ENCODE results near the gene RASA2.
A peak's percentile ranks its signal among the peaks of the same experiment; 100 is the strongest.
"Not testable (repeated sequence)": the region's sequence is repeated elsewhere in the genome, so short reads cannot be mapped to it uniquely, and the experiment has no call there.

Gene RASA2

DNA sequence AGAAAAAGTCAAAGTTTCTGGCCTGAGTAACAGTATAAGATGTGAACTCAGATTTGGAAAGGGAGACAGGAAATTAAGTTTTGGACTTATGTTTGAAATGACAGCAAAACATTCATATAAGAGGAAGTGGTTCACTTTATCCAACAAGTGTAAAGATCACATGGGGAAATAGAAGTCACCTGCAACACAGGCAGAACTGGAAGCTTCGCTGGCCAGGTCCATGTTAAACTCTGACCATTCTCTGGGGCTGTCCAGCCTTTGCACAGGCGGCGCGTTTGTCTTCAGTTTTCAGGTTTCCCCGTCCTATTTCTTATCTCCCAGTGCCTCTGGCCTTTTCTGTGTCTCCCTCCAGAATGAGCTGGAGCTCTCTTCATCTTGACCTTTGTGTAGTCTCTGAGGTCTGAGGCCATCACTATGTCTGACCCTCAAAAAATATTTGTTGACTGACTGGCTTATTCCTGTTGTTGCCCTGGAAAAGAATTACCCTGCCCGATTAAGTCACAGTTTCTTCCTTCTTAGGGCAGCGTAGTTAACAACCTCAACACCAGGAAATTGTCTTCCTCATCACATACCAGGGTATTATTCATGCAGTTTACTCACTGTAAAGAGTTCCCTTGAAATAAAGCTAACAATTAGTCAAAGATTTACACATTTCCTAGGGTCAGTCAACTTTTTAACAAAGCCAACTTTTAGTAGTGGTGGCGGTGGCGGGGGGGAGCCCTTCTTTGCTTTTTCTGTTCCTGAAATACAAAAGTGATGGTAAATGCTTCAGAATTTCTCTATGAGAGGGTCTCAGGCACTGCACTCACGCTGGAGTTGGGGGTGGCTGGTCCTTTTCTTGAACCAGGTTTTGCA lies 959 bp upstream of the RASA2 start:
- peak in 3 of 42 donors; percentile 4 to 32 (median 25) for DNase-seq
- intact Hi-C loops (cut with DNase I): loop anchor here (2.0 to 10.0 kb wide), 2 partner anchors 25 to 249 kb away; partner anchors contain the start of gene RNF7

DNA sequence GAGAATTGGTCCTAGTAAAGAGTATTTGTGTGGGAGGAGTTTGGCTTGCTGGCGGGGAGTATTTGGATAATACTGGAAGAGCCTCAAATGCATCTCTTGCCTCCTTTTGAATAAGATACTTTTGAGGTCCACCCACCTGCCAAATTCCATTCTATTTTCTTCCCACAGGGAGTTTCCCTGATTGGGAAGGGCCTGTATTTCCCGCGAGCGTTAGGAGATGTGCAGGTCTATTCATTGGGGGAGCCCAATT lies 406 bp upstream of the RASA2 start:
- DNase-seq: peak in 2 of 42 donors; percentile 62 to 77
- intact Hi-C loops (cut with DNase I): loop anchor here (2.0 to 10.0 kb wide), 2 partner anchors 26 to 248 kb away; partner anchors contain the start of gene RNF7

DNA sequence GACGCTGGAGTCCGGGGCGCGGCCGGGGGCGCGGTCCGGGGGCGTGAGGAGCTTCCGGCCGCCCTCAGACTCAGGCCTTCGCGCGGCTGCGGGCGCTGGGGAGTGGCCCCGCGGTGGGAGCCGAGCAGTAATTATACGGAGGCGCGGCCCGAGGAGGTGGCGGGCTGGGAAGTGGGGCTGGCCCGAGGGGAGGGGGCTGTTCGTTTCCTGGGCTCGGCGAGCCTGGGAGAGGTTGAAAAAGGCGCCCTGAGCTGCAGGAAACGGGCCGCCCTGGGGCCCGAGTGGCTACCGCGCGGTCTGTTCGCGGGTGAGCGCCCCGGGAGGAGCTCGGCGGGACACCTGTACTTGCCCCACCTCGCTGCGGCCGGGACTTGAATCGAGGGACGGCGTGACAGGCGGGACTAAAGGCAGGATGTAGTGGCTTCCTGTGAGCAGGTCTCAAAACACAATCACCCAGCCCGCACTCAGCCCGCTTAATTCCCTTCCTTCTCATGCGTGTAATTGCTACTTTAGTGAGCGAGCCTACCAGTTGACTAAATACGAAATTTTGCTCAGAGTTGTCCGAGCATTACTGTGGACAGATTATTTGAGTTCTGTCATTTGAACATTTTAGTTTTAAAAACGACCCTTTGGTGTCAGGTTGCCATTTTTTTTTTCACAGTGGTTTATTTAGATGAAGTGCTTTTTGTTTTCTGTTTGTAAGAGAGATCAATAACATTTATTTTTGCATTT lies 860 bp downstream of the RASA2 start:
- intact Hi-C loops (cut with DNase I): loop anchor here (2.0 to 10.0 kb wide), 2 partner anchors 27 to 247 kb away; partner anchors contain the start of gene RNF7
- peak; percentile 23 to 70 (median 50) for DNase-seq

DNA sequence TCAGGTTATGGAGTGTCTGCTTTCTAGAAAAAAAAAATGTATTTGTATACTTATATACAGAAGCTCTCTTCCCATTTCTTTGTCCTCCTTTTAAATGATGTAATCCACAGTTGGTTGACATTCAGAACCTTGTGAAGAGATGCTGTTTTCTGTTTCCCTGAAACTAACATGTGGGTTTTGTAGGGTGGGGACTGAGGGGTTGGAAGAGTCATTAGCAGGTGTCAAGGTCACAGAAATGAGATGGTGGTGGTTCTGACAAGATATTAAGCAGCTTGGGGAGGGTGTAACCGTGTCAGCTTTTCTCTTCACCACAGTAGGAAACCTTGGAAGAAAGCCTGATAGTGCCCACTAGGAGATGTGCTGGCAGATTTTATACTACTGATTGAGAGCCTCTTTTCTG lies 2.4 kb downstream of the RASA2 start:
- intact Hi-C loops (cut with DNase I): loop anchor here (10.0 kb wide), 1 partner anchor 246 kb away; the partner anchor contains the start of gene RNF7
- no peak for DNase-seq

DNA sequence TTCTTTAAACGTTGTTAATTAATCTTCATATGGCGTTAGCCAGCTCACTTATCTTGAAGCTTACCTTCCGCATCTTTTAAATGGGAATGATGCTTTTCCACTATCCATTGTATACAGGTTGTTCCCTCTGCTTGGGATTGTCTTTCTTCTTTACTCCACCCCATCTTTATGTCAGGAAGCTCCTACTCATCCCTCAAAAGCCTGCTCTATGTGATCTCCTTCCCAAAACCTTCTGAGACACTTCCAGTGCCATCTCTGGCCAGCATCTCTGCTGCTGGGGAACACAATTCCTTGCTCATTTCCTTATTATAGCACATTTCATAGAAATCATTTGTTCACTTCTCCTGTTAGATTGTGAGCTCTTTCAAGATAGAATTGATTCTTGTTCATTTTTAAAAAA lies 4.3 kb downstream of the RASA2 start:
- DNase-seq: no peak
- intact Hi-C loops (cut with DNase I): no loop called here

DNA sequence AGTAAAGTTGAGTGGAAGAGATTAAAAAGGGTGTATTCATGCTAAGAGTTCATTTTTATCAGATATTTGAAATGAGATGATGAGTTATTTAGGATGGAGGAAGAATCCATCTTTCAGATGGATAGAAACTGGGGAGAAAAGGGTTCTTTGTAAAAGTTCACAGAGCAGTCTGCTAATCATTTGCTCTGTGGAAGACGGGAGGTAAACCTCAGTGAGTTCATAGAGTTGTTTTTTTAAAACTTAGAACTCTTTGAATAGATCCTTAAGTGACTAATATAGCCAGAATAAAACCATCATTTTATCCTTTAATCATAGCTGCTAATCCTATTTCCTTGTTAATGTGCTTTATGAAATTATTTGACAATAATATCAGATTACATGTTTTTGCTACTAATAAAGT lies 5.1 kb downstream of the RASA2 start:
- intact Hi-C loops (cut with DNase I): no loop called here

DNA sequence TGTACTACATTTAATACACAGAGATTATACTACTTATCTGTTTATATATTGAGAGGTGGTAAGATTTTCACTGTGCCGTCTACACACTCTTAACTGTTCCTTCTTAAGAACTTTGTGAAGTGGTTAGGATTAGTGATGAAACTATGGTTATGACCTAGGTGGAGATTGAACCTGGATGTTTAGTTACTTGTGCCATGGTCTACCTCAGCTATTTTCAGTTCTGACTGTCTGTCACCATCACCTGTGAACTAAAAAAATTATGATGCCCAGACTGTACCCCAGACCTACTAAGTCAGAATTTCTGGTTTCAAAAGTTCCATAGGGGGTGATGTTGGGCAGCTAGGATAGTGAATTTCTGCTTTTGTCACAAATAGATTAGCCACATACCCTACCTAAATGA lies 6.4 kb downstream of the RASA2 start:
- DNase-seq: no peak
- intact Hi-C loops (cut with DNase I): no loop called here

More for the DNA sequence above, 5.1 kb downstream of the RASA2 start:
- no peak for DNase-seq

DNA sequence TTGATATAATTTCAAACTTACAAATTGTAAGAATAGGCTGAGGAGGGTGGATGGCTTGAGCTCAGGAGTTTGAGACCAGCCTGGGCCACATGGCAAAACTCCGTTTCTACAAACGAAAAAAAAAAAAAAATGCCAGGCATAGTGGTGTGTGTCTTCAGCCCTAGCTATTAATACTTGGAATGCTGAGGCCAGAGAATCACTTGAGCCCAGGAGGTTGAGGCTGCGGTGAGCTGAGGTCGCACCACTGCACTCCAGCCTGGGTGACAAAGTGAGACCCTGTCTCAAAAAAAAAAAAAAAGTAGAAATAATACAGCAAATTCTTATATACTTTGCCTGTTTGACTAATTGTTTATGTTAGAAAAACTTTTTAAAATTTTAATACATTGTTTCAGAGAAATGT lies 10.8 kb downstream of the RASA2 start:
- DNase-seq; intact Hi-C loops (cut with DNase I): not testable (repeated sequence)

DNA sequence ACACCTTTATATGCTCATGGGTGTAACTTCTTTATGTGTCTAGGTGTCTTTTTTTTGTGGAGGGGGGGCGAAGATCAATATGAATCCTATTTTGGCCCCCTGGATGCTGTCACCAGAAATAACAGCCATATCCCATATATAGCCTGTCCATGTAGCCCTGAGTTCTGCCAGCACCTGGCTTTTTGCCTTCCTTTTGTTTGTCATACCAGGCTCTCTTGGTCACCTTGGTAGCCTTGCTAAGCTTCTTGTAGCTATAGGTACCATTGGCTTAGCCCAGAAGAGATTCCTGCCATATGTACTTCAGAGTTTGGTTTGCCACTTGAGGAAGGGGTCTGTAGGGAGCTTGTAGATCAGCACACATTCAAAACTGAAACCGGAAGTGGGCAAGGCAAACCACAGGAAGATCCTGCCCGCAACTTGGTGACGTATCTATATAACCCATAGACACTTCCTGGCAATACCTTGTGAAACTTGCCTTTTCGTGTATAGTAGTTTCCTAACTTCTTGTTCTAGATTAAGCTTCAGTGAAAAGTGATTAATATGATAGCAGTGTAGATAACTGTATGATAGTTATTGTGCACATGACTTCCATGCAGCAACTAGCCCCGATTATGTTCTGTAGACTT lies 11.9 kb downstream of the RASA2 start:
- intact Hi-C loops (cut with DNase I): no loop called here
- DNase-seq: peak in 11 of 42 donors; percentile 8 to 51 (median 20)

DNA sequence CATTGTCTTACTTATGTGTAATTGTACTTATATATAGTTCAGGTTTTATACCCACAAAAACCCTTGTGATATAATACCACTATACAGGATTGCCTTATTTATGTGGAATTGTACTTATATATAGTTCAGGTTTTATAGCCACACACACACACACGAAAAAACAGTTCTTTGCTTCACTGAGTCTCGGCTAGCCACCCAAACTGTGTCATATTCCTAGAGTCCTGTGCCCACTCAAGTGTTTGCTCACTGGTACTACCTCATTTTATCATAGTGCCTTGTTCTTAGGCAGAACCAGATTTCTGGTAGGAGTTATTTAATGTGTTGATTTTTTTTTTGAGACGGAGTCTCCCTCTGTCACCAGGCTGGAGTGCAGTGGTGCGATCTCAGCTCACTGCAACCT lies 12.5 kb downstream of the RASA2 start:
- intact Hi-C loops (cut with DNase I): no loop called here
- DNase-seq: no peak

DNA sequence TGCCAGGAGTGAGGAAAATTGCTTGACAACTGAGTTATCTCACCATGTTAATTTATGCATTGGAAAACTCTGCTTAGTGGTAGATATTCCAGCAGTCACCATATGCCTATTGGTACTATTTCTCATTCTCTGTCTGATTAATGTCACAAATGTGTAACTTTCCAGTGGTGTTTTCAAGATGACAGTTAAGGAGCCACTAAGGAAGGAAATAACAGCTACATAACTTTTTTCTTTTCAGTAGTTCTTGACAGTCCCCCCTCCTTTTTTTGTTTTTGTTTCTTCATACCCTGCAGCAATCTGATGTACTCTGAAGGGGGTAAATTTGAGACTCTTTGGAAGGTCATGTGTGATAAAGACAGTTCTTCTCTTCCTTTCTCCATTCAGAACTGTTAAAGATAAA lies 13.1 kb downstream of the RASA2 start:
- intact Hi-C loops (cut with DNase I): no loop called here
- no peak for DNase-seq

DNA sequence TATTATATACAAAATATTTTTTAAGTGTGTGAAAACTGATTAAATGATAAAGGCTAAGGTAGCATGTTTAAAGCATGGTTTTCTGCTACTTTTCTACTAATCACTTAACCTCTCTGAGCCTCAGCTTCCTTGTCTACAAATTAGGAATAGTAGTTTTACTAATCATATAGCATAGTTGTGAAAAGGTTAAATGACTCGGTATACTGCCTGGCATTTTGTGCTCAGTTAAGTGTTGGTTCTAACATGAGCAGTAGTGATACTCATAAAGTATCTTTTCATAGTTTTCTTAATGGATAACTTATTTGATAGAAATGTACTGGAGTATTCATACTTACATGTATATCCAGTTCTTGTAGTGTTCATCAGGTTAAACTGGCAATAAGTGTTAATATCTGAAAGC lies 13.6 kb downstream of the RASA2 start:
- intact Hi-C loops (cut with DNase I): no loop called here
- DNase-seq: no peak

DNA sequence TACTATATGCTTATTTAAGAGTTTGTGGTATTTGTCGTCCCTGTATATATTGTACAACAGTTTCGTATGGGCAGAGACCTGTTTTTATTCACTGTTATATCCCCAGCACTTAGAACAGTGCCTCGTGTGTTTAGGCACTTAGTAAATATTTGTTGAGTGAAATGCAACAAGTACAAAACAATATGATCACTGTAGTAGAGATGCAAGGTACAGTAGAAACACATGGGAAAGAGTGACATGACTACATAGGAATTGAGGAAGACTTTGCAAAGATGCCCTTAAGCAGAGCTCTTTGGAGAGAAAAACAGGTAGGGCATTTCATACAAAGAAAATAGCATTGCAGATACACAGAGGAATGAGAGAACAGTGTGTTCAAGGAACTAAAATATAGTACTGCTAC lies 18.3 kb downstream of the RASA2 start:
- no peak for DNase-seq
- intact Hi-C loops (cut with DNase I): no loop called here

DNA sequence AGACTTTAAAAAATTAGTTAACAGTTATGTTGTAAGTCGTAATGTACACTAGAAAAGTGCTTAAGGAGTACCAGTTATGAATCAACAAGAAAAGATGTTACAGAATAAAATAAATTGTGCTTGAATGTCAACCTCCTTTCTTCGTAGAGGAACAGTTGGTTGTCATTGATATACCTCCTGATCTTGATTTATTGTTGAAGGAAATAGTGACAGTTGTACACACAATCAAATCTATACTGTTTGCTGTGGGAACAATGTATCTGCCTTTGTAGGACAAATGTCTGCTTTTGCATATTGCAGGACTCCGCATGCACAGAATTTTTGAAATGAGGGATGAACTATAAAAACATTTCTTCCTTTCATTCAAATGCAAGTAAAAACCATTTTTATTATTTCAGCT lies 19.2 kb downstream of the RASA2 start:
- no peak for DNase-seq
- intact Hi-C loops (cut with DNase I): no loop called here

DNA sequence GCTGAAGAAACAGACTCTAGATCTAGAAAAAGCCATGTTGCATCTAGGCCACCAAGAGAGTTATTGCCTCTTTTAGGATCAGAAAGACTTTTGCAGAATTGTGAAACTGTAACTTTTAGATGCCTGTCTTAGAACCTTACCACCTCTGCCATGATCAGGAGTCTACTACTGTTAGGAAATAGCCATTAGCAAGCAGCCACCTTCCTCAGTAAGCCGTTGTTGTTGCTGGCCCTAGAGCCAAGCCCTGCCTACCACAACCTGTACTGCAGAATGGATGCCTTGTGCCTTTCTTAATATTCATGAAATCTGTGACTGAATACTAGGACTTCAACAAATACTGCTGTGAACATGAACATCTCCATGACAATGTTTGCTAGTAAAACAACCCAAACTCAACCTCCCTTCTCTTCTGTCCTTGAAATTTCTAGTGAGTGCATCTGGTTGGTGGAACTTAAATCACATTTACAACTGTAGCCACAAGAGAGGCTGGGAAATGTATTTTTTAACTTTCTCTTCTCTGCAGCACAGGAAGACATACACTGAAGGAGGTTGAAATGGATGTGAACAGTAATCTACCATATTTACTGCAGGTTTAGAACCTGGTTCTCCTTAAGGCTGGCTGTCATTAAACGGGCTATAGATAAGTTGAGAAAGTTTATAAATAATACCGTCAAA lies 20.7 kb downstream of the RASA2 start:
- intact Hi-C loops (cut with DNase I): no loop called here
- no peak for DNase-seq

DNA sequence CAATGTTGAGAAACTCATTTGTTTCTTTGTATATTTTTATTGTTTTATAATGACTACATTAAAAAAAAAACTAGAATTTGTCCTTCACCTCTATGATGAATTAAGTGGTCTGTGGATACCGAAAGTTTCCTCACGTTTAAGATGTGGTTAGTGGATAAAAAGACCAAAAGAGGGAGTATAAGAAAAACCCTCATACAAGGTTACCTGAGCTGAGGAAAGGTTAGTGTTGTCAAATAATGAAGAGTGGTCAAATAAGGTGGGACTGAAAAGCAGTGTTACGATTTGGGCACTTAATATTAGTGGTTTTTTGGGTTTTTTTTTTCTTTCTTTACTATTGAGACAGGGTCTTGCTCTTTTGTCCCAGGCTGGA lies 21.2 kb downstream of the RASA2 start:
- no peak for DNase-seq
- intact Hi-C loops (cut with DNase I): no loop called here

DNA sequence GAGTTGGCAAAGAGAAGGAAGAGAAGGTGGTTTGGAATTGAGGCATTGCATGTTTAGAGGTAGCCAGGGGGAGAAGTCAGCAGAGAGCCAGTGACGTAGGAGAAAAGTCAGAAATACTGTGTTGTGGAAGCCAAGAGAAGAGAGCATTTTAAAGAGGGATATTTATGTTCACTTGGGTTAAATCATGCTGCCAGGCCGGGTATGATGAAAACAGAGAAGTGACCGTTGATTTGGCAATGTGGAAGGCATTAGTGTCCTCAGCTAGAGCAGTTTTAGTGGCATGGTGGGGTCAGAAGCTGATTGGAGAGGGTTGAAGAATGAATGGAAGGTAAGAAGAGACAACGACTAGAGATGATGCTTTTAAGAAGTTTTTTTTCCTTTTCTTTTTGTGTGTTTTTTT lies 24.5 kb downstream of the RASA2 start:
- DNase-seq: no peak
- intact Hi-C loops (cut with DNase I): no loop called here

DNA sequence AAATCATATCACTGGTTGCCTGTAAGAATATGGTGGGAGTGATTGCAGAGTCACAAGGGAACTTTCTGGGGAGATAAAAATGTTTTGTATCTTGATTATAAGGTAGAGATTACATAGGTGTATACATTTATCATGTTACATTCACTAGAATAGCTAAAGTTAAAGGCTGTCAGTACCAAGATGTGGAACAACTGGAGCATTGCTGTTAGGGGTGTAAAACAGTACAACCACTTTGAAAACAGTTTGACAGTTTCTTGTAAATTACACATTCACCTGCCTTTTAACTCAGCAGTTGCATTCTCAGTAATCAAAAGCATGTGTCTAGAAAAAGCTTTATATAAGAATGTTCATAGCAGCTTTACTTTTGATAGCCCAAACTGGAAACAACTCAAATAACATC lies 27.6 kb downstream of the RASA2 start:
- intact Hi-C loops (cut with DNase I): no loop called here
- no peak for DNase-seq

DNA sequence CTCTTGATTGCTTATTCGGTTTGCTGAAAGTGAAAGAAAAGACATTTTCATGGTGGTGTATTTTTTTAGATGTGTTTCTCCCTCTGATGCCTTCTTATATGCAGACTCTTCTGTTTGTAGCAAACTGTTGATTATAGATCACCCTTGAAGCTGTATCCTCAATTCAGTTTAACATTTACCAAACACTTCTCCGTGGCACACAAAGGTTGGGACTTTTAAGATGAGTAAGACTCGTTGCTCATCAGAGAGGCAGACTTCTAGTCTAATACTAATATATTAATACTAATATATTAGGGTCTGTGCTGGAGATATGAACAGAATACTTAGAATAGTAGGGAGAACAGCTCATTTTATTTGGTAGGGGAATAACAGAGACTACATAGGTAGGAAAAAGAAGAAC lies 32.8 kb downstream of the RASA2 start:
- intact Hi-C loops (cut with DNase I): no loop called here

DNA sequence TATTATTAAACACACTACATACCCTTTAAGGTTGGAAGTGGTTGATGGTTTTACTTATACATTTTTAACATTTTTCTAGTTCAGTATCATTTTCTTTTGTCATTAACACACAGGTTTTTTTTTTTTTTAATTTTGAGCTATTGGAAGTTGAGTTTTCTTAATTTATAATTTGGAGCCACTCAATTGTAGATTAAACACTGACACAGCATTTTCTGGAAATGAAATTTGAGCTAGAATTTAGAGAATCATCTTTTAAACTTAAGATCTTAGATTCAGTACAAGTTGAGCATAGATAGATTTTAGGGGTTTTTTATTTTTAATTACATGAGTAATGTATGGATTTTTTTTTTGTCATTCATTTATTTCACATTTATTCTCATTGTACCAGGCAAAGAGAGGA lies 35.0 kb downstream of the RASA2 start:
- intact Hi-C loops (cut with DNase I): no loop called here
- DNase-seq: no peak

More for the DNA sequence above, 32.8 kb downstream of the RASA2 start:
- DNase-seq: no peak

All from head of caudate nucleus (tissue), 42 donors.